ENCODE results near the gene STK32A.

- TF ChIP-seq CTCF (IDR thresholded peaks at IDR 0.05) (no peak), POLR2A (IDR thresholded peaks at IDR 0.05; ENCODE audit: low read depth) (no peak)
Observed at GRCh38 chr5:147436596-147436995, 201.8 kb downstream of the STK32A start.

Measured in esophagus muscularis mucosa (tissue), 3 donors.